Measurements from ENCODE around the gene GPC5. TPM values are rescaled to one million over a fixed set of nuclear protein-coding genes. Genes with fewer than 3 reads are reported as not detected.

GPC5 gene
- total and polyA plus RNA-seq, 10 donors = 0.04 to 0.83 (median 0.26) TPM; not detected in 3

GRCh38 chr13:91482427-91482826 is 84.0 kb downstream of the GPC5 start:
- no peak for DNase-seq
- WGBS, 5 donors = 64 to 77% (median 73%) methylated on average over 5 of the region's 5 CpGs
- Histone ChIP-seq H3K9me3 (no peaks in the 10 kb centered on the region), H3K4me1 (no peaks in the 10 kb centered on the region), H3K27me3 (replicated peaks in 1 of 7) (no peaks in the 10 kb centered on the region), H3K4me3 (no peak overlapping the region), H3K36me3 (no peaks in the 10 kb centered on the region), H3K27ac (no peak overlapping the region)
- no peak for TF ChIP-seq CTCF (IDR thresholded peaks at IDR 0.05 in 8 of 11, conservative IDR thresholded peaks at IDR 0.05 in 3 of 11)
- intact Hi-C loops (cut with DNase I; ENCODE audit: low total_unique reads) = no loop called here

GRCh38 chr13:91491980-91492379 is 93.6 kb downstream of the GPC5 start:
- Histone ChIP-seq H3K4me3 (no peak overlapping the region), H3K9me3 (no peaks in the 10 kb centered on the region), H3K27ac (no peak overlapping the region), H3K27me3 (replicated peaks in 1 of 7) (no peaks in the 10 kb centered on the region), H3K4me1 (no peaks in the 10 kb centered on the region), H3K36me3 (no peaks in the 10 kb centered on the region)
- no peak for DNase-seq
- intact Hi-C loops (cut with DNase I; ENCODE audit: low total_unique reads) = no loop called here
- WGBS, 5 donors = 50 to 74% (median 71%) methylated on average over 2 of the region's 2 CpGs
- TF ChIP-seq CTCF (IDR thresholded peaks at IDR 0.05 in 8 of 11, conservative IDR thresholded peaks at IDR 0.05 in 3 of 11) (no peak), POLR2A (IDR thresholded peaks at IDR 0.05) (no peak), POLR2AphosphoS5 (IDR thresholded peaks at IDR 0.05) (no peak)

GRCh38 chr13:91493442-91493841 is 95.0 kb downstream of the GPC5 start:
- Histone ChIP-seq H3K36me3 (no peaks in the 10 kb centered on the region), H3K4me3 (no peak overlapping the region), H3K9me3 (no peaks in the 10 kb centered on the region), H3K27me3 (replicated peaks in 1 of 7) (no peaks in the 10 kb centered on the region), H3K27ac (no peak overlapping the region), H3K4me1 (no peaks in the 10 kb centered on the region)
- TF ChIP-seq CTCF (IDR thresholded peaks at IDR 0.05 in 8 of 11, conservative IDR thresholded peaks at IDR 0.05 in 3 of 11) = no peak
- TF ChIP-seq POLR2AphosphoS5 (IDR thresholded peaks at IDR 0.05) = no peak
- no peak for TF ChIP-seq POLR2A (IDR thresholded peaks at IDR 0.05)
- DNase-seq = no peak
- WGBS, 5 donors = 80 to 93% (median 88%) methylated on average over 5 of the region's 5 CpGs
- intact Hi-C loops (cut with DNase I; ENCODE audit: low total_unique reads) = no loop called here

- WGBS, 5 donors = 82 to 91% (median 86%) methylated on average over 5 of the region's 5 CpGs
- no peak for TF ChIP-seq POLR2A (IDR thresholded peaks at IDR 0.05)
- no peak for TF ChIP-seq CTCF (IDR thresholded peaks at IDR 0.05 in 8 of 11, conservative IDR thresholded peaks at IDR 0.05 in 3 of 11)
- no peak for TF ChIP-seq POLR2AphosphoS5 (IDR thresholded peaks at IDR 0.05)
- intact Hi-C loops (cut with DNase I; ENCODE audit: low total_unique reads) = no loop called here
Measured at GRCh38 chr13:91498298-91498697, 99.9 kb downstream of the GPC5 start.

More at GRCh38 chr13:91498298-91498697, 99.9 kb downstream of the GPC5 start:
- no peaks in the 10 kb centered on the region for H3K27me3 ChIP-seq (replicated peaks in 1 of 7)
- H3K4me3 ChIP-seq = no peak overlapping the region
- H3K4me1 ChIP-seq = no peaks in the 10 kb centered on the region
- H3K9me3 ChIP-seq = peaks cover 0 to 11% (median 0%) of the 10 kb centered on the region in 8 donors
- H3K27ac ChIP-seq = no peak overlapping the region
- no peaks in the 10 kb centered on the region for H3K36me3 ChIP-seq
- DNase-seq = no peak

All from spleen (tissue), 11 donors.